HCT116 (cell line): ENCODE measurements around the gene KRT13. TPM values are rescaled to one million over a fixed set of nuclear protein-coding genes. Genes with fewer than 3 reads are reported as not detected.

Source experiments
- ATAC-seq: fragments of 200-7000 bp; cut with Tn5 transposase; 2 replicates; pipeline ENCODE4 v1.9.1; 2020; ENCODE audit warnings: mild to moderate bottlenecking, moderate library complexity
- BruUV-seq: library from RNA; stranded (reverse); fragments of 400-500 nt; replicated peaks from 2 replicates; lab custom pipeline; 2021; lab: Mats Ljungman, UMichigan
- CTCF ChIA-PET: fragments of 300-600 bp; sonication (Branson Sonifier 250); formaldehyde crosslinking; loops from one replicate; lab custom pipeline; 2021; ENCODE audit warnings: antibody characterized with exemption; lab: Charles Lee
- POLR2A ChIA-PET: fragments of 300-600, 350-600 bp; sonication (Branson Sonifier 250); formaldehyde crosslinking; loops from one replicate; lab custom pipeline; 2021; ENCODE audit warnings: antibody characterized with exemption; lab: Charles Lee
- RAD21 ChIA-PET, 2 experiments: fragments of 300-600 bp; sonication (Branson Sonifier 250); formaldehyde crosslinking; loops; one replicate each; lab custom pipeline; 2023; ENCODE audit warnings: low total read pairs in 2 of 2; ENCODE audit not compliant: uncharacterized antibody in 2 of 2, unreplicated experiment in 2 of 2, low non-redundant PET in 1 of 2; lab: Charles Lee
- DNase-seq: peaks from one replicate; pipeline ENCODE4 v3.0.0-alpha.2; 2010; ENCODE audit warnings: low read depth, low spot score
- H2AFZ ChIP-seq: fragments of 200-600 bp; shearing (Covaris generic), sonication (generic); 2 replicates; pipeline ENCODE4 v1.6.1; 2017; ENCODE audit warnings: low read depth, mixed run types, mixed read lengths, antibody characterized with exemption, low read length; ENCODE audit not compliant: poor library complexity, severe bottlenecking
- H3K27ac ChIP-seq: 2 replicates; pipeline ENCODE4 v1.5.1; 2012; ENCODE audit warnings: low read depth, low read length
- H3K27me3 ChIP-seq: fragments of 200-600 bp; sonication (generic); 2 replicates; pipeline ENCODE4 v1.6.1; 2016; ENCODE audit warnings: mixed run types, low read length, mixed read lengths; ENCODE audit not compliant: insufficient read depth
- H3K36me3 ChIP-seq, 2 experiments: fragments of 200-500 bp in 1 of 2; fragments of 200-600 bp in 1 of 2; sonication (Bioruptor generic) in 1 of 2; sonication (generic) in 1 of 2; 2 replicates each; pipeline versions ENCODE4 v1.5.1 to v1.6.1; 2014 to 2016; ENCODE audit warnings: low read length in 2 of 2, inconsistent platforms in 1 of 2, mixed read lengths in 1 of 2, mixed run types in 1 of 2; ENCODE audit not compliant: insufficient read depth in 2 of 2, control insufficient read depth in 1 of 2
- H3K4me1 ChIP-seq, 2 experiments: fragments of 200-600 bp in 1 of 2; sonication (generic) in 1 of 2; 2 replicates each; pipeline versions ENCODE4 v1.5.1 to v1.6.1; 2012 to 2017; ENCODE audit warnings: low read length in 2 of 2, inconsistent platforms in 1 of 2, mild to moderate bottlenecking in 1 of 2, mixed read lengths in 1 of 2, mixed run types in 1 of 2, moderate library complexity in 1 of 2; ENCODE audit not compliant: insufficient read depth in 2 of 2, control insufficient read depth in 1 of 2
- H3K4me2 ChIP-seq: fragments of 200-600 bp; sonication (generic); 2 replicates; pipeline ENCODE4 v1.6.1; 2017; ENCODE audit warnings: mixed run types, low read length, mixed read lengths
- H3K4me3 ChIP-seq, 2 experiments: fragments of 200-600 bp in 1 of 2; sonication (generic) in 1 of 2; replicated peaks in 1 of 2; 2 replicates each; pipeline ENCODE4 v1.5.1; 2011 to 2016; ENCODE audit warnings: low read length in 2 of 2, control low read depth in 1 of 2, low read depth in 1 of 2, mild to moderate bottlenecking in 1 of 2, mixed read lengths in 1 of 2, mixed run types in 1 of 2
- H3K79me2 ChIP-seq: fragments of 200-600 bp; sonication (generic); 2 replicates; pipeline ENCODE4 v1.6.1; 2017; ENCODE audit warnings: mild to moderate bottlenecking, mixed run types, low read length, moderate library complexity, mixed read lengths; ENCODE audit not compliant: insufficient read depth
- H3K9ac ChIP-seq: fragments of 200-600 bp; sonication (generic); 2 replicates; pipeline ENCODE4 v1.6.1; 2016; ENCODE audit warnings: low read length, mixed read lengths
- H3K9me2 ChIP-seq: fragments of 200-600 bp; sonication (generic), shearing (Covaris generic); 2 replicates; pipeline ENCODE4 v1.6.1; 2017; ENCODE audit warnings: mixed run types, mild to moderate bottlenecking, moderate library complexity; ENCODE audit not compliant: insufficient read depth
- H3K9me3 ChIP-seq, 2 experiments: fragments of 200-500 bp in 1 of 2; fragments of 200-600 bp in 1 of 2; sonication (Bioruptor generic) in 1 of 2; sonication (generic) in 1 of 2; 2 replicates each; pipeline ENCODE4 v1.6.1; 2014 to 2017; ENCODE audit warnings: low read length in 2 of 2, mixed read lengths in 2 of 2, inconsistent platforms in 1 of 2, low read depth in 1 of 2, mild to moderate bottlenecking in 1 of 2, mixed run types in 1 of 2, moderate library complexity in 1 of 2; ENCODE audit not compliant: control insufficient read depth in 1 of 2, insufficient read depth in 1 of 2
- H4K20me1 ChIP-seq: fragments of 200-600 bp; sonication (generic), shearing (Covaris generic); 2 replicates; pipeline ENCODE4 v1.6.1; 2017; ENCODE audit warnings: mixed run types, mild to moderate bottlenecking, moderate library complexity; ENCODE audit not compliant: insufficient read depth
- RAD21 ChIP-seq: IDR thresholded peaks from 2 replicates; pipeline ENCODE4 v1.6.1; 2012; ENCODE audit warnings: low read depth, mild to moderate bottlenecking
- YY1 ChIP-seq: IDR thresholded peaks from 2 replicates; pipeline ENCODE4 v1.6.1; 2011; ENCODE audit warnings: low read length, low read depth, moderate library complexity, mild to moderate bottlenecking; ENCODE audit not compliant: insufficient replicate concordance; ENCODE audit errors: extremely low read depth
- ZFX ChIP-seq: fragments of 450-650 bp; IDR thresholded peaks from 2 replicates; pipeline ENCODE4 v1.6.1; 2017
- intact Hi-C: fragments of 100-400 bp; cut with micrococcal nuclease; formaldehyde crosslinking; loops from 2 replicates; pipeline ENCODE4 v1.10.0; 2022
- total RNA-seq: library from RNA; stranded (reverse); gene quantifications from one replicate; pipeline ENCODE4 v1.2.1, GENCODE V29; 2021; ENCODE audit not compliant: unreplicated experiment
- TF ChIP-seq, protein P1 (sequence below), 3 experiments: fragments of 200-600 bp in 1 of 3; sonication (generic) in 1 of 3; IDR thresholded peaks in 2 of 3; conservative IDR thresholded peaks in 1 of 3; 2 replicates each; pipeline ENCODE4 v1.5.1; 2012 to 2017; ENCODE audit warnings: low read depth in 2 of 3, low read length in 2 of 3, antibody characterized with exemption in 1 of 3, borderline replicate concordance in 1 of 3, control low read depth in 1 of 3, mild to moderate bottlenecking in 1 of 3, mixed read lengths in 1 of 3, mixed run types in 1 of 3, moderate library complexity in 1 of 3; ENCODE audit not compliant: insufficient read depth in 1 of 3

The KRT13 gene
- total RNA-seq, 1 experiment from 2014 or later, result 3.7 TPM

- H4K20me1 ChIP-seq, result no peaks in the 10 kb centered on the region
- no peaks in the 10 kb centered on the region for H3K27me3 ChIP-seq
- H3K4me3 ChIP-seq, result no peak within 1 kb of the TSS
- peaks cover 4 to 21% of the 10 kb centered on the region in 2 experiments for H3K4me1 ChIP-seq
- no TSS peak for BruUV-seq
- H3K9me2 ChIP-seq, result no peaks in the 10 kb centered on the region
- no peak within 1 kb of the TSS for H2AFZ ChIP-seq
- ATAC-seq, result no peak
- H3K27ac ChIP-seq, result no peak within 1 kb of the TSS
- H3K9me3 ChIP-seq, result no peaks in the 10 kb centered on the region
- no peak within 1 kb of the TSS for H3K4me2 ChIP-seq
- ChIA-PET RAD21 (no interaction called here), CTCF (interaction anchor here (1.0 to 2.1 kb wide), 3 partner anchors 60 to 174 kb away, joined by 3 to 5 read pairs (median 4); no protein-coding TSS in a partner anchor), POLR2A (no interaction called here)
- no peaks in the 10 kb centered on the region for H3K36me3 ChIP-seq
- TF ChIP-seq YY1, result no peak
- no peaks in the 10 kb centered on the region for H3K79me2 ChIP-seq
- no peak within 1 kb of the TSS for H3K9ac ChIP-seq
- intact Hi-C loops, result no loop called here
- DNase-seq, result no peak
These were observed 15.9 kb downstream of the KRT13 start, which contains the start of gene KRT36 for GRCh38 chr17:41489531-41489930. TSS of gene KRT36 (minus strand) at chr17:41489910. CDS start at chr17:41489864, 46 bp downstream.

- ChIA-PET CTCF (interaction anchor here (0.9 to 1.3 kb wide), 2 partner anchors 62 to 176 kb away, joined by 4 to 8 read pairs; no protein-coding TSS in a partner anchor), RAD21 (interaction anchor here in 1 of 2 experiments (0.6 kb wide), 1 partner anchor 580 kb away, joined by 4 read pairs; no protein-coding TSS in a partner anchor)
- no TSS peak for BruUV-seq
These were observed 18.4 kb downstream of the KRT13 start for GRCh38 chr17:41486809-41487530.

More at GRCh38 chr17:41486809-41487530, 18.4 kb downstream of the KRT13 start:
- H3K4me3 ChIP-seq, result no peak overlapping the region
- no peaks in the 10 kb centered on the region for H3K9me3 ChIP-seq
- no peaks in the 10 kb centered on the region for H3K36me3 ChIP-seq
- H3K27me3 ChIP-seq, result no peaks in the 10 kb centered on the region
- no peak overlapping the region for H2AFZ ChIP-seq
- H3K9me2 ChIP-seq, result no peaks in the 10 kb centered on the region
- H4K20me1 ChIP-seq, result no peaks in the 10 kb centered on the region
- intact Hi-C loops, result no loop called here
- no peak overlapping the region for H3K27ac ChIP-seq
- H3K4me1 ChIP-seq, result peaks cover 0 to 4% of the 10 kb centered on the region in 2 experiments; a peak in 2 of 4 replicates
- POLR2A ChIA-PET, result no interaction called here
- peak; percentile 73 for ATAC-seq
- no peak overlapping the region for H3K9ac ChIP-seq
- H3K4me2 ChIP-seq, result no peak overlapping the region
- DNase-seq, result no peak
- TF ChIP-seq ZFX (no peak), RAD21 (0 out of 2 replicates have a peak, but pooled peaks have one; percentile 9)
- TF ChIP-seq, protein P1, sequence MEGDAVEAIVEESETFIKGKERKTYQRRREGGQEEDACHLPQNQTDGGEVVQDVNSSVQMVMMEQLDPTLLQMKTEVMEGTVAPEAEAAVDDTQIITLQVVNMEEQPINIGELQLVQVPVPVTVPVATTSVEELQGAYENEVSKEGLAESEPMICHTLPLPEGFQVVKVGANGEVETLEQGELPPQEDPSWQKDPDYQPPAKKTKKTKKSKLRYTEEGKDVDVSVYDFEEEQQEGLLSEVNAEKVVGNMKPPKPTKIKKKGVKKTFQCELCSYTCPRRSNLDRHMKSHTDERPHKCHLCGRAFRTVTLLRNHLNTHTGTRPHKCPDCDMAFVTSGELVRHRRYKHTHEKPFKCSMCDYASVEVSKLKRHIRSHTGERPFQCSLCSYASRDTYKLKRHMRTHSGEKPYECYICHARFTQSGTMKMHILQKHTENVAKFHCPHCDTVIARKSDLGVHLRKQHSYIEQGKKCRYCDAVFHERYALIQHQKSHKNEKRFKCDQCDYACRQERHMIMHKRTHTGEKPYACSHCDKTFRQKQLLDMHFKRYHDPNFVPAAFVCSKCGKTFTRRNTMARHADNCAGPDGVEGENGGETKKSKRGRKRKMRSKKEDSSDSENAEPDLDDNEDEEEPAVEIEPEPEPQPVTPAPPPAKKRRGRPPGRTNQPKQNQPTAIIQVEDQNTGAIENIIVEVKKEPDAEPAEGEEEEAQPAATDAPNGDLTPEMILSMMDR (IDR thresholded peaks at IDR 0.05 in 2 of 3, conservative IDR thresholded peaks at IDR 0.05 in 1 of 3; ENCODE audit: borderline replicate concordance in 1 of 3, insufficient read depth in 1 of 3, low read depth in 2 of 3, low read length in 2 of 3), result peak in 2 of 3 experiments; percentile 46 to 57; a peak in 4 of 6 replicates
- no peaks in the 10 kb centered on the region for H3K79me2 ChIP-seq
